Measurements from ENCODE around the gene TNK1. TPM values are rescaled to one million over a fixed set of nuclear protein-coding genes. Genes with fewer than 3 reads are reported as not detected.
A peak's percentile ranks its signal among the peaks of the same experiment; 100 is the strongest.
"Not testable (repeated sequence)": the region's sequence is repeated elsewhere in the genome, so short reads cannot be mapped to it uniquely, and the experiment has no call there.

The TNK1 gene
- polyA plus RNA-seq, 1 donor = 7.4 TPM

- H3K4me3 ChIP-seq (ENCODE audit: low read length) = no peak overlapping the region
- H3K27ac ChIP-seq (ENCODE audit: low read length) = no peak overlapping the region
- no peak for DNase-seq
- H3K36me3 ChIP-seq (ENCODE audit: control insufficient read depth, insufficient read depth, low read length) = no peaks in the 10 kb centered on the region
- peaks cover 4% of the 10 kb centered on the region for H3K27me3 ChIP-seq (ENCODE audit: control insufficient read depth, insufficient read depth, low read length)
- peaks cover 13% of the 10 kb centered on the region for H3K4me1 ChIP-seq (ENCODE audit: control insufficient read depth, insufficient read depth, low read length)
- H3K9me3 ChIP-seq (ENCODE audit: control insufficient read depth, low read depth, low read length) = peaks cover 4% of the 10 kb centered on the region
- WGBS (ENCODE audit: insufficient coverage, low lambda C conversion rate) = no CpG with 5 or more reads among the region's 8 CpGs
These were observed 25.3 kb upstream of the TNK1 start for GRCh38 chr17:7355573-7355972.

- H3K4me3 ChIP-seq (ENCODE audit: low read length) = no peak overlapping the region
- peaks cover 4% of the 10 kb centered on the region for H3K27me3 ChIP-seq (ENCODE audit: control insufficient read depth, insufficient read depth, low read length)
- H3K4me1 ChIP-seq (ENCODE audit: control insufficient read depth, insufficient read depth, low read length) = peaks cover 13% of the 10 kb centered on the region
- H3K36me3 ChIP-seq (ENCODE audit: control insufficient read depth, insufficient read depth, low read length) = no peaks in the 10 kb centered on the region
- no CpG with 5 or more reads among the region's 12 CpGs for WGBS (ENCODE audit: insufficient coverage, low lambda C conversion rate)
- H3K27ac ChIP-seq (ENCODE audit: low read length) = no peak overlapping the region
- peaks cover 4% of the 10 kb centered on the region for H3K9me3 ChIP-seq (ENCODE audit: control insufficient read depth, low read depth, low read length)
- peak; percentile 77 for DNase-seq
These were observed 24.8 kb upstream of the TNK1 start for GRCh38 chr17:7356072-7356549.

- no CpG with 5 or more reads among the region's 8 CpGs for WGBS (ENCODE audit: insufficient coverage, low lambda C conversion rate)
- H3K27me3 ChIP-seq (ENCODE audit: control insufficient read depth, insufficient read depth, low read length) = peaks cover 5% of the 10 kb centered on the region
- H3K27ac ChIP-seq (ENCODE audit: low read length) = no peak overlapping the region
- H3K9me3 ChIP-seq (ENCODE audit: control insufficient read depth, low read depth, low read length) = peaks cover 4% of the 10 kb centered on the region
- H3K4me3 ChIP-seq (ENCODE audit: low read length) = no peak overlapping the region
- peaks cover 13% of the 10 kb centered on the region for H3K4me1 ChIP-seq (ENCODE audit: control insufficient read depth, insufficient read depth, low read length)
- no peak for DNase-seq
- H3K36me3 ChIP-seq (ENCODE audit: control insufficient read depth, insufficient read depth, low read length) = no peaks in the 10 kb centered on the region
These were observed 24.1 kb upstream of the TNK1 start for GRCh38 chr17:7356756-7357155.

GRCh38 chr17:7357381-7357780 lies 23.5 kb upstream of the TNK1 start:
- H3K9me3 ChIP-seq (ENCODE audit: control insufficient read depth, low read depth, low read length) = no peaks in the 10 kb centered on the region
- peaks cover 8% of the 10 kb centered on the region for H3K27me3 ChIP-seq (ENCODE audit: control insufficient read depth, insufficient read depth, low read length)
- no peak overlapping the region for H3K27ac ChIP-seq (ENCODE audit: low read length)
- 100% methylated on average over 1 of the region's 2 CpGs for WGBS (ENCODE audit: insufficient coverage, low lambda C conversion rate)
- H3K4me3 ChIP-seq (ENCODE audit: low read length) = no peak overlapping the region
- DNase-seq = no peak
- H3K4me1 ChIP-seq (ENCODE audit: control insufficient read depth, insufficient read depth, low read length) = peaks cover 13% of the 10 kb centered on the region
- H3K36me3 ChIP-seq (ENCODE audit: control insufficient read depth, insufficient read depth, low read length) = no peaks in the 10 kb centered on the region

GRCh38 chr17:7361906-7362305 lies 19.0 kb upstream of the TNK1 start:
- Histone ChIP-seq H3K4me3 (ENCODE audit: low read length) (no peak overlapping the region), H3K36me3 (ENCODE audit: control insufficient read depth, insufficient read depth, low read length) (no peaks in the 10 kb centered on the region), H3K9me3 (ENCODE audit: control insufficient read depth, low read depth, low read length) (no peaks in the 10 kb centered on the region), H3K27me3 (ENCODE audit: control insufficient read depth, insufficient read depth, low read length) (peaks cover 4% of the 10 kb centered on the region), H3K27ac (ENCODE audit: low read length) (no peak overlapping the region), H3K4me1 (ENCODE audit: control insufficient read depth, insufficient read depth, low read length) (no peaks in the 10 kb centered on the region)
- no peak for DNase-seq
- no CpG with 5 or more reads among the region's 3 CpGs for WGBS (ENCODE audit: insufficient coverage, low lambda C conversion rate)

GRCh38 chr17:7363311-7363710 lies 17.6 kb upstream of the TNK1 start:
- no CpG with 5 or more reads among the region's 6 CpGs for WGBS (ENCODE audit: insufficient coverage, low lambda C conversion rate)
- Histone ChIP-seq H3K4me1 (ENCODE audit: control insufficient read depth, insufficient read depth, low read length) (no peaks in the 10 kb centered on the region), H3K9me3 (ENCODE audit: control insufficient read depth, low read depth, low read length) (no peaks in the 10 kb centered on the region), H3K36me3 (ENCODE audit: control insufficient read depth, insufficient read depth, low read length) (no peaks in the 10 kb centered on the region), H3K4me3 (ENCODE audit: low read length) (no peak overlapping the region), H3K27ac (ENCODE audit: low read length) (no peak overlapping the region), H3K27me3 (ENCODE audit: control insufficient read depth, insufficient read depth, low read length) (peaks cover 5% of the 10 kb centered on the region)
- DNase-seq = no peak

GRCh38 chr17:7365963-7366362 lies 14.9 kb upstream of the TNK1 start:
- not testable (repeated sequence) for H3K27me3 ChIP-seq (ENCODE audit: control insufficient read depth, insufficient read depth, low read length); H3K4me1 ChIP-seq (ENCODE audit: control insufficient read depth, insufficient read depth, low read length); DNase-seq; H3K27ac ChIP-seq (ENCODE audit: low read length); H3K9me3 ChIP-seq (ENCODE audit: control insufficient read depth, low read depth, low read length); H3K36me3 ChIP-seq (ENCODE audit: control insufficient read depth, insufficient read depth, low read length); H3K4me3 ChIP-seq (ENCODE audit: low read length)
- no CpG with 5 or more reads among the region's 7 CpGs for WGBS (ENCODE audit: insufficient coverage, low lambda C conversion rate)

GRCh38 chr17:7367083-7367482 lies 13.8 kb upstream of the TNK1 start:
- WGBS (ENCODE audit: insufficient coverage, low lambda C conversion rate) = no CpG with 5 or more reads among the region's 8 CpGs
- Histone ChIP-seq H3K4me3 (ENCODE audit: low read length) (no peak overlapping the region), H3K27ac (ENCODE audit: low read length) (no peak overlapping the region), H3K36me3 (ENCODE audit: control insufficient read depth, insufficient read depth, low read length) (no peaks in the 10 kb centered on the region), H3K4me1 (ENCODE audit: control insufficient read depth, insufficient read depth, low read length) (peaks cover 5% of the 10 kb centered on the region), H3K27me3 (ENCODE audit: control insufficient read depth, insufficient read depth, low read length) (peaks cover 2% of the 10 kb centered on the region), H3K9me3 (ENCODE audit: control insufficient read depth, low read depth, low read length) (no peaks in the 10 kb centered on the region)
- no peak for DNase-seq

- peaks cover 2% of the 10 kb centered on the region for H3K27me3 ChIP-seq (ENCODE audit: control insufficient read depth, insufficient read depth, low read length)
- WGBS (ENCODE audit: insufficient coverage, low lambda C conversion rate) = no CpG with 5 or more reads among the region's 13 CpGs
These were observed 12.8 kb upstream of the TNK1 start for GRCh38 chr17:7367918-7368598.

GRCh38 chr17:7368599-7368994 lies 12.3 kb upstream of the TNK1 start:
- not testable (repeated sequence) for H3K4me1 ChIP-seq (ENCODE audit: control insufficient read depth, insufficient read depth, low read length); H3K27ac ChIP-seq (ENCODE audit: low read length); H3K9me3 ChIP-seq (ENCODE audit: control insufficient read depth, low read depth, low read length); H3K36me3 ChIP-seq (ENCODE audit: control insufficient read depth, insufficient read depth, low read length); DNase-seq; H3K27me3 ChIP-seq (ENCODE audit: control insufficient read depth, insufficient read depth, low read length); H3K4me3 ChIP-seq (ENCODE audit: low read length)
- WGBS (ENCODE audit: insufficient coverage, low lambda C conversion rate) = 100% methylated on average over 1 of the region's 5 CpGs

More at GRCh38 chr17:7367918-7368598, 12.8 kb upstream of the TNK1 start:
- DNase-seq = no peak
- Histone ChIP-seq H3K9me3 (ENCODE audit: control insufficient read depth, low read depth, low read length) (no peaks in the 10 kb centered on the region), H3K27ac (ENCODE audit: low read length) (no peak overlapping the region), H3K36me3 (ENCODE audit: control insufficient read depth, insufficient read depth, low read length) (no peaks in the 10 kb centered on the region), H3K4me1 (ENCODE audit: control insufficient read depth, insufficient read depth, low read length) (peaks cover 5% of the 10 kb centered on the region), H3K4me3 (ENCODE audit: low read length) (no peak overlapping the region)

GRCh38 chr17:7369825-7370224 lies 11.1 kb upstream of the TNK1 start:
- Histone ChIP-seq H3K36me3 (ENCODE audit: control insufficient read depth, insufficient read depth, low read length) (no peaks in the 10 kb centered on the region), H3K4me3 (ENCODE audit: low read length) (no peak overlapping the region), H3K4me1 (ENCODE audit: control insufficient read depth, insufficient read depth, low read length) (peaks cover 5% of the 10 kb centered on the region), H3K27ac (ENCODE audit: low read length) (no peak overlapping the region), H3K9me3 (ENCODE audit: control insufficient read depth, low read depth, low read length) (no peaks in the 10 kb centered on the region), H3K27me3 (ENCODE audit: control insufficient read depth, insufficient read depth, low read length) (peaks cover 2% of the 10 kb centered on the region)
- WGBS (ENCODE audit: insufficient coverage, low lambda C conversion rate) = 60% methylated on average over 3 of the region's 5 CpGs
- DNase-seq = peak; percentile 56 to 66

Measured in large intestine (tissue), 3 donors.